Muscle layer of colon (tissue), 2 donors: ENCODE results near the gene PMEPA1.

ENCODE experiments used
- H3K27ac ChIP-seq: one replicate; pipeline ENCODE4 v1.7.0; 2013; ENCODE audit warnings: low read depth, mild to moderate bottlenecking, low read length, moderate library complexity
- H3K27me3 ChIP-seq, 2 donors: one replicate each; pipeline ENCODE4 v1.7.0; 2013; ENCODE audit warnings: low read length in 2 of 2, mild to moderate bottlenecking in 2 of 2; ENCODE audit not compliant: insufficient read depth in 2 of 2, control insufficient read depth in 1 of 2
- H3K36me3 ChIP-seq: one replicate; pipeline ENCODE4 v1.7.0; 2013; ENCODE audit warnings: mild to moderate bottlenecking, low read length; ENCODE audit not compliant: insufficient read depth
- H3K4me1 ChIP-seq: one replicate; pipeline ENCODE4 v1.7.0; 2013; ENCODE audit warnings: mild to moderate bottlenecking, low read length; ENCODE audit not compliant: insufficient read depth
- H3K4me3 ChIP-seq, 2 donors: one replicate each; pipeline ENCODE4 v1.7.0; 2013; ENCODE audit warnings: low read length in 2 of 2, low read depth in 1 of 2, mild to moderate bottlenecking in 1 of 2, moderate library complexity in 1 of 2
- H3K9ac ChIP-seq: one replicate; pipeline ENCODE4 v1.7.0; 2013; ENCODE audit warnings: low read length
- H3K9me3 ChIP-seq: one replicate; pipeline ENCODE4 v1.7.0; 2013; ENCODE audit warnings: mild to moderate bottlenecking, low read length
- donor health status: abdominal sarcoma.
- donor health status: Adenocarcinoma of cecum.

PMEPA1 gene

GRCh38 chr20:57747861-57748481 is 38.2 kb upstream of the PMEPA1 start:
- Histone ChIP-seq H3K4me3 (peak overlapping the region in 1 of 2 donors; percentile 58), H3K27ac (peak overlapping the region; percentile 35), H3K27me3 (no peaks in the 10 kb centered on the region), H3K9ac (no peak overlapping the region), H3K4me1 (peaks cover 19% of the 10 kb centered on the region), H3K36me3 (no peaks in the 10 kb centered on the region), H3K9me3 (no peaks in the 10 kb centered on the region)

- Histone ChIP-seq H3K36me3 (no peaks in the 10 kb centered on the region), H3K4me1 (peaks cover 19% of the 10 kb centered on the region), H3K9ac (no peak overlapping the region), H3K27me3 (no peaks in the 10 kb centered on the region), H3K9me3 (no peaks in the 10 kb centered on the region), H3K27ac (no peak overlapping the region), H3K4me3 (no peak overlapping the region)
Measured at GRCh38 chr20:57746832-57747404, 37.1 kb upstream of the PMEPA1 start.

- H3K4me1 ChIP-seq = peaks cover 19% of the 10 kb centered on the region
- no peak overlapping the region for H3K27ac ChIP-seq
- H3K27me3 ChIP-seq = no peaks in the 10 kb centered on the region
- H3K9me3 ChIP-seq = no peaks in the 10 kb centered on the region
- H3K36me3 ChIP-seq = no peaks in the 10 kb centered on the region
- no peak overlapping the region for H3K4me3 ChIP-seq
- no peak overlapping the region for H3K9ac ChIP-seq
Measured at GRCh38 chr20:57746201-57746600, 36.4 kb upstream of the PMEPA1 start.

- Histone ChIP-seq H3K27me3 (no peaks in the 10 kb centered on the region), H3K4me3 (no peak overlapping the region), H3K27ac (no peak overlapping the region), H3K36me3 (no peaks in the 10 kb centered on the region), H3K4me1 (peaks cover 15% of the 10 kb centered on the region), H3K9me3 (no peaks in the 10 kb centered on the region), H3K9ac (no peak overlapping the region)
Measured at GRCh38 chr20:57744206-57744605, 34.4 kb upstream of the PMEPA1 start.

GRCh38 chr20:57743450-57744095 is 33.8 kb upstream of the PMEPA1 start:
- Histone ChIP-seq H3K9me3 (no peaks in the 10 kb centered on the region), H3K36me3 (no peaks in the 10 kb centered on the region), H3K4me3 (no peak overlapping the region), H3K9ac (no peak overlapping the region), H3K27me3 (no peaks in the 10 kb centered on the region), H3K27ac (no peak overlapping the region), H3K4me1 (peaks cover 10% of the 10 kb centered on the region)

GRCh38 chr20:57742507-57743181 is 32.8 kb upstream of the PMEPA1 start:
- Histone ChIP-seq H3K9ac (no peak overlapping the region), H3K27me3 (no peaks in the 10 kb centered on the region), H3K4me1 (peaks cover 1% of the 10 kb centered on the region), H3K4me3 (no peak overlapping the region), H3K27ac (no peak overlapping the region), H3K36me3 (no peaks in the 10 kb centered on the region), H3K9me3 (no peaks in the 10 kb centered on the region)

- Histone ChIP-seq H3K27me3 (no peaks in the 10 kb centered on the region), H3K4me3 (no peak overlapping the region), H3K4me1 (no peaks in the 10 kb centered on the region), H3K9me3 (no peaks in the 10 kb centered on the region), H3K27ac (no peak overlapping the region), H3K36me3 (no peaks in the 10 kb centered on the region), H3K9ac (no peak overlapping the region)
Measured at GRCh38 chr20:57738484-57738883, 28.7 kb upstream of the PMEPA1 start.

GRCh38 chr20:57738053-57738452 is 28.2 kb upstream of the PMEPA1 start:
- Histone ChIP-seq H3K4me3 (no peak overlapping the region), H3K27ac (no peak overlapping the region), H3K9ac (no peak overlapping the region), H3K9me3 (no peaks in the 10 kb centered on the region), H3K36me3 (no peaks in the 10 kb centered on the region), H3K27me3 (no peaks in the 10 kb centered on the region), H3K4me1 (no peaks in the 10 kb centered on the region)

GRCh38 chr20:57737349-57737748 is 27.5 kb upstream of the PMEPA1 start:
- Histone ChIP-seq H3K4me3 (no peak overlapping the region), H3K9ac (no peak overlapping the region), H3K9me3 (no peaks in the 10 kb centered on the region), H3K4me1 (no peaks in the 10 kb centered on the region), H3K27me3 (no peaks in the 10 kb centered on the region), H3K36me3 (no peaks in the 10 kb centered on the region), H3K27ac (no peak overlapping the region)

GRCh38 chr20:57736738-57737347 is 27.0 kb upstream of the PMEPA1 start:
- no peak overlapping the region for H3K4me3 ChIP-seq
- H3K4me1 ChIP-seq = no peaks in the 10 kb centered on the region
- H3K27ac ChIP-seq = no peak overlapping the region
- no peaks in the 10 kb centered on the region for H3K27me3 ChIP-seq
- no peaks in the 10 kb centered on the region for H3K36me3 ChIP-seq
- no peaks in the 10 kb centered on the region for H3K9me3 ChIP-seq
- H3K9ac ChIP-seq = no peak overlapping the region
